SJCRH30 (cell line): ENCODE data around the gene VASH2. TPM values are rescaled to one million over a fixed set of nuclear protein-coding genes. Genes with fewer than 3 reads are reported as not detected.
"Not testable (repeated sequence)": the region's sequence is repeated elsewhere in the genome, so short reads cannot be mapped to it uniquely, and the experiment has no call there.

Experiments used
- DNase-seq, 2 experiments: peaks; one replicate each; pipeline ENCODE4 v3.0.0-alpha.2; 2015 to 2020
- H3K27ac ChIP-seq: fragments of 250-450 bp; sonication (Bioruptor Pico); 2 replicates; pipeline ENCODE4 v1.5.1; 2020; ENCODE audit warnings: mild to moderate bottlenecking, moderate library complexity
- H3K27me3 ChIP-seq: fragments of 250-450 bp; sonication (Bioruptor Pico); 2 replicates; pipeline ENCODE4 v1.5.1; 2020; ENCODE audit warnings: mild to moderate bottlenecking, moderate library complexity
- H3K36me3 ChIP-seq: fragments of 250-450 bp; sonication (Bioruptor Pico); 2 replicates; pipeline ENCODE4 v1.5.1; 2020; ENCODE audit warnings: mild to moderate bottlenecking, moderate library complexity
- H3K4me1 ChIP-seq: fragments of 250-450 bp; sonication (Bioruptor Pico); 2 replicates; pipeline ENCODE4 v1.5.1; 2020; ENCODE audit warnings: mild to moderate bottlenecking, moderate library complexity
- H3K4me3 ChIP-seq: fragments of 250-450 bp; sonication (Bioruptor Pico); 2 replicates; pipeline ENCODE4 v1.5.1; 2020; ENCODE audit warnings: mild to moderate bottlenecking, moderate library complexity
- H3K9me3 ChIP-seq: fragments of 250-450 bp; sonication (Bioruptor Pico); replicated peaks from 2 replicates; pipeline ENCODE4 v1.5.1; 2020; ENCODE audit warnings: mild to moderate bottlenecking, moderate library complexity
- total RNA-seq: library from RNA; depleted of rRNA; stranded (reverse); fragments of >200 nt; shearing (Covaris generic); gene quantifications from 2 replicates; pipeline ENCODE4 v1.2.3, GENCODE V29; 2014

Gene VASH2
- total RNA-seq, 1 experiment from 2014 or later: 153 TPM

- no peak overlapping the region for H3K27ac ChIP-seq
- no peak overlapping the region for H3K4me3 ChIP-seq
- no peaks in the 10 kb centered on the region for H3K9me3 ChIP-seq
- H3K36me3 ChIP-seq: peaks cover 79% of the 10 kb centered on the region
- DNase-seq: no peak
- H3K27me3 ChIP-seq: no peaks in the 10 kb centered on the region
- peaks cover 76% of the 10 kb centered on the region for H3K4me1 ChIP-seq
Measured at GRCh38 chr1:212976586-212976985, 26.2 kb downstream of the VASH2 start.

DNA sequence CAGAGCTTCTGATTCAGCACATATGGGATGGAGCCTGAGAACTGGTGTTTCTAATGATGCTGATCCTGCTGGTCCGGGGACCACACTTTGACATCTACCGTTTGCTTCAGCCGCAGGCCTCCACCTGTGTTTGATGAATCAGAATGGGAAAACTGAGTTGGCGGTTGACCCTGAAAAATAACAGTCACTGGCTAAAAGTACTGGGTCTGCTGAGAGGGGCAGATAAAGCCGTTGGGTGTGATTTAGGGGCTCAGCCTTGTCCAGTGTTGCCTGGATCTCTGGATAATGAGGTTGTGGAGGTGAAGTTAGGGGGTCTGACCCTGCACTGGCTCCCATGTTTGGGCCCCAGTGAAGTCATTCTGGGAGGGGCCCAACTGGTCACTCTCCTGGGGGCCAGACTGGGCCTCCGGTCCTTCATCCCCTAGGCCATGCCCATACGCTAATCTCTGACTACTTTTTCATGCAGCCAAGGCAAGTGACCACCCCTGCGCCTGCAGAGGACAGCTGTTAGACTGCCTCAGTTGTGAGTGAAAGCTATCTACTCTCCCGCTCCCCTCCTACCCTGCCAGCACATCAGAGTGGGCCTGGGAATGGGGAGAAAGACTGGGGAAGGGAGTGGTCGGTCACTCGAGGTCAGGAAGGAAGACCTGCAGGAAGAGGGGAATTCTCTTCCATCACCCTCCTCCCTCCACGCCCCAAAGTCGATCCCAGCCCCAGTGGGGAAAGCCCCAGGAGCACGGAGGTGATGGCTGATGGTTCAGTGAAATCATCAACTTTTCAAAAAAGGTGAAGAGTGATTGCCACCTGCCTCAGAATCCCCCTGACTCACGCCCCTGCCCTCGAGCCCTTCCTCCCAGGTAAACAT is 27.7 kb downstream of the VASH2 start:
- DNase-seq: peak; percentile 47 to 73
- H3K27ac ChIP-seq: peak overlapping the region; percentile 98

DNA sequence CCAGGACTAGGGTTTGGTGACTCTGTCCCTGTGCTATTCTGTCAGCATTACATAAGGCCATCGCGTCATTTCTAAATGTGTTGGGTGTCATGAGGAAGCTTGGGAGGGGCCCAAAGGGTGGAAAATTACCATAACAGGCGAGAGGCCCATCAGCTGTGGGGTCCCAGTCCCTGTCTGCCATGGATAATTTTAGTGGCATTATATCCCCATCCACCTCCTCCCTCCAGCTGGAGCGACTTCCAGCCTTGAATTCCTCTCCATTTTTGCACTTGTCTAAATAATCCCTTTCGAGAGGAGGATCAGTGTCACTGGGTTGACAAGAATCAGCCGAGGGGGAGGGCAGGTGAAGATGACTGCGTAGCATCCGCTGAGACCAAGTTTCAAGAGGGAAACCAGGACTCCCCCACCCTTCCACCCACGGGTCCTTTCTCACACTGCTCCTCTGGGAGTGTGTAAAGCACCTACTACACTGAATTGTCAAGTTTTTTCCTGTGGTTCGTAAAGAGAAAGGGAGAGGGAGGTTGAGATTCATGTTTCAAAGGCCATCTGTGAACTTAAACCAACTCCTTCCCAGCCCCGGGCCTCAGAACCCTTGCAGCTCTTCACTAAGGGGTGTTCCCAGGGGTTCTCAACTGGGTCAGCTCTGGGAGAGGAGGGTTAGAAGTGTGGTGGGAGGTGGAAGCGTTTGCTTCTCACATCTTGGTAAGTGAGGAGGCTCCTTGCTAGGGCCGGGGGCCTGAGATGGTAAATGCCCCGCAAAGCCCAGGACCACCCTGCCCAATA is 29.2 kb downstream of the VASH2 start:
- H3K9me3 ChIP-seq: no peaks in the 10 kb centered on the region
- peaks cover 78% of the 10 kb centered on the region for H3K36me3 ChIP-seq
- peaks cover 84% of the 10 kb centered on the region for H3K4me1 ChIP-seq
- H3K27me3 ChIP-seq: no peaks in the 10 kb centered on the region
- peak; percentile 92 to 98 for DNase-seq
- H3K27ac ChIP-seq: peak overlapping the region; percentile 98
- no peak overlapping the region for H3K4me3 ChIP-seq

More for the DNA sequence above, 27.7 kb downstream of the VASH2 start:
- peaks cover 86% of the 10 kb centered on the region for H3K4me1 ChIP-seq
- no peaks in the 10 kb centered on the region for H3K9me3 ChIP-seq
- H3K36me3 ChIP-seq: peaks cover 78% of the 10 kb centered on the region
- no peak overlapping the region for H3K4me3 ChIP-seq
- no peaks in the 10 kb centered on the region for H3K27me3 ChIP-seq

GRCh38 chr1:212980123-212980785 is 29.9 kb downstream of the VASH2 start:
- no peak overlapping the region for H3K4me3 ChIP-seq
- DNase-seq: peak; percentile 74 to 79
- no peaks in the 10 kb centered on the region for H3K9me3 ChIP-seq
- H3K27me3 ChIP-seq: no peaks in the 10 kb centered on the region
- peaks cover 77% of the 10 kb centered on the region for H3K4me1 ChIP-seq
- H3K27ac ChIP-seq: peak overlapping the region; percentile 98
- peaks cover 75% of the 10 kb centered on the region for H3K36me3 ChIP-seq

DNA sequence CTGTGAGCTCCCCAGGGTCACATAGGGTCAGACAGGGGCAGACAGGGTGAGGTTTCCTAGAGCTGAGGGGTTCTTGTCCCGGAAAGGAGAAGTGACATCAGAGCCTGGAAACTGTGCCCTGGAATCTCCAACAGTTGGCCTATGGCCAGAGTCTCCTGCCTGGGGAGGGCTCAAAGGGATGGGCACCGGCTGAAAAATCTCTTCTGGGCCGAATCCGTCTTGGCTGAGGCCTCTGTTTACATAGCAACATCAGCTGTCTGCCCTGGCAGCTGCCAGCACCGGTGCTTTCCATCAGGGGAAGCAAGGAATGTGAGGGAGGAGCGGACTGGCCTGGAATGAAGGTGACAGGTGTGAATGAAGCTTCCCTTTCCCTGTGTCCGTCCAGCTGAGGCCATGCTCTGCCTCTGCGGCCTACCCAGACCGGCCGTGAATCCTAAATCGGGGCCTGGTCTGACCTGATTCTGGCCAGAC is 30.7 kb downstream of the VASH2 start:
- peaks cover 69% of the 10 kb centered on the region for H3K4me1 ChIP-seq
- peak; percentile 100 for DNase-seq
- peak overlapping the region; percentile 98 for H3K27ac ChIP-seq

GRCh38 chr1:212981571-212982328 is 31.4 kb downstream of the VASH2 start:
- Histone ChIP-seq H3K27ac (peak overlapping the region; percentile 98), H3K9me3 (no peaks in the 10 kb centered on the region), H3K4me3 (no peak overlapping the region), H3K4me1 (peaks cover 62% of the 10 kb centered on the region), H3K27me3 (no peaks in the 10 kb centered on the region), H3K36me3 (peaks cover 75% of the 10 kb centered on the region)
- DNase-seq: peak; percentile 78 to 88

More for the DNA sequence above, 30.7 kb downstream of the VASH2 start:
- Histone ChIP-seq H3K27me3 (no peaks in the 10 kb centered on the region), H3K9me3 (no peaks in the 10 kb centered on the region), H3K36me3 (peaks cover 75% of the 10 kb centered on the region), H3K4me3 (no peak overlapping the region)

- peaks cover 75% of the 10 kb centered on the region for H3K36me3 ChIP-seq
- no peaks in the 10 kb centered on the region for H3K9me3 ChIP-seq
- DNase-seq: no peak
- H3K27ac ChIP-seq: peak overlapping the region; percentile 98
- peaks cover 53% of the 10 kb centered on the region for H3K4me1 ChIP-seq
- no peaks in the 10 kb centered on the region for H3K27me3 ChIP-seq
- H3K4me3 ChIP-seq: no peak overlapping the region
Measured at GRCh38 chr1:212982430-212983152, 32.2 kb downstream of the VASH2 start.

GRCh38 chr1:212983482-212983881 is 33.1 kb downstream of the VASH2 start:
- H3K4me1 ChIP-seq: peaks cover 45% of the 10 kb centered on the region
- H3K27me3 ChIP-seq: no peaks in the 10 kb centered on the region
- no peak for DNase-seq
- no peak overlapping the region for H3K27ac ChIP-seq
- no peak overlapping the region for H3K4me3 ChIP-seq
- H3K9me3 ChIP-seq: no peaks in the 10 kb centered on the region
- peaks cover 75% of the 10 kb centered on the region for H3K36me3 ChIP-seq

- Histone ChIP-seq H3K36me3 (peaks cover 79% of the 10 kb centered on the region), H3K4me3 (no peak overlapping the region), H3K4me1 (peaks cover 32% of the 10 kb centered on the region), H3K27me3 (no peaks in the 10 kb centered on the region), H3K9me3 (no peaks in the 10 kb centered on the region), H3K27ac (no peak overlapping the region)
- no peak for DNase-seq
Measured at GRCh38 chr1:212984522-212985291, 34.4 kb downstream of the VASH2 start.

DNA sequence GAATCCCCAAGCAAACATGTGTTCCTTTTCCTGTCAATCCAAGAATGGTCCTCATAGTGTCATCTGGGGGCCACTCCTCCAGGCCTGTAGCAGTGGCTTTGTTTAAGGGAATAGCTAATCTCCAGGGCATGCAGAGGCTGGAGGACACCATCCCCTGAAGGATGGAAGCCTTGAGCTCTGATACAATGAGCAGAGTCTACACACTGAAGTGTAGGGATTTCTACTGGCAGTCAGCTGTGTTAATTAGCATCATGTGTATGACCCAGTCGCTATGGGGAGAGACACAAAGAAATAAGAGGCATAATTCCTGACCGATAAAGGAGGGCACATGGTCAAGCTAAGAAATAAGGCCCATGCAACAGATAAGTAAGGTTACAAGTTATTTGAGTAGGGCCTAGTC is 36.2 kb downstream of the VASH2 start:
- Histone ChIP-seq H3K4me3 (no peak overlapping the region), H3K27ac (no peak overlapping the region), H3K4me1 (peaks cover 16% of the 10 kb centered on the region), H3K36me3 (peaks cover 96% of the 10 kb centered on the region), H3K27me3 (no peaks in the 10 kb centered on the region), H3K9me3 (no peaks in the 10 kb centered on the region)
- no peak for DNase-seq

- Histone ChIP-seq H3K27ac (no peak overlapping the region), H3K9me3 (no peaks in the 10 kb centered on the region), H3K4me3 (no peak overlapping the region), H3K4me1 (peaks cover 4% of the 10 kb centered on the region), H3K36me3 (peaks cover 95% of the 10 kb centered on the region), H3K27me3 (no peaks in the 10 kb centered on the region)
- DNase-seq: no peak
Measured at GRCh38 chr1:212987702-212988322, 37.5 kb downstream of the VASH2 start.

DNA sequence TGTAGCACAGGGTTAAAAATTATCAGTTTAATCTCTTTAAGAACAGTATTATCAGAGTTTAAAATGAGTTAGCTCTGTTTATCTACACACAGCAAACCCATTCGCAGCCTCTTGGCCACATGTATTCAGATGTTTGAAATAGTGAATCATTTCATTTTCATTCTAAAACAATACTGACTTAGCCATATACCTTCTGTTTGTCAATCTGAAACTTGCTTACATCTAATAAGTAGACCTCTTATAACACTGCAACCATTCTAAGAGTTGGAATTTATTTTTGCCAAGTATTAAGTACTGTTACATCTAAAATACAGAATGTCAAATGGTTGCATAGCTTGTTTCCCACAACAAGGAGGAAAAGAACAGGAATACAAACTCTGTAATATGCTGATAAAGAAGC is 39.9 kb downstream of the VASH2 start:
- DNase-seq: no peak
- Histone ChIP-seq H3K4me3 (no peak overlapping the region), H3K27ac (no peak overlapping the region), H3K27me3 (no peaks in the 10 kb centered on the region), H3K36me3 (peaks cover 98% of the 10 kb centered on the region), H3K9me3 (no peaks in the 10 kb centered on the region), H3K4me1 (0 out of 2 replicates have a peak, but pooled peaks cover 5% of the 10 kb centered on the region)

GRCh38 chr1:212993960-212994359 is 43.6 kb downstream of the VASH2 start:
- Histone ChIP-seq H3K4me1 (peaks cover 18% of the 10 kb centered on the region), H3K36me3 (peaks cover 79% of the 10 kb centered on the region)
- DNase-seq, H3K9me3 ChIP-seq, H3K27ac ChIP-seq, H3K27me3 ChIP-seq, H3K4me3 ChIP-seq: not testable (repeated sequence)
